GM21825 (cell line): ENCODE data around the gene MBD5.

Experiments
- ATAC-seq: cut with Tn5 transposase; IDR thresholded peaks from one replicate; pipeline ENCODE4 v1.9.1; 2021; ENCODE audit warnings: mild to moderate bottlenecking, moderate library complexity; ENCODE audit not compliant: unreplicated experiment

Gene MBD5

GRCh38 chr2:148022882-148023281, 2.0 kb downstream of the MBD5 start:
- no peak for ATAC-seq

- ATAC-seq, result peak; percentile 36
Measured at GRCh38 chr2:148023861-148024260, 3.0 kb downstream of the MBD5 start.

- ATAC-seq, result no peak
Measured at GRCh38 chr2:148026573-148026972, 5.7 kb downstream of the MBD5 start.

GRCh38 chr2:148027822-148028221, 6.9 kb downstream of the MBD5 start:
- no peak for ATAC-seq

- no peak for ATAC-seq
Measured at GRCh38 chr2:148028781-148029180, 7.9 kb downstream of the MBD5 start.

GRCh38 chr2:148031152-148031551, 10.3 kb downstream of the MBD5 start:
- ATAC-seq, result no peak

- no peak for ATAC-seq
Measured at GRCh38 chr2:148032215-148032614, 11.3 kb downstream of the MBD5 start.

GRCh38 chr2:148039783-148040182, 18.9 kb downstream of the MBD5 start:
- ATAC-seq, result no peak

GRCh38 chr2:148042219-148042618, 21.3 kb downstream of the MBD5 start:
- ATAC-seq, result peak; percentile 77

- no peak for ATAC-seq
Measured at GRCh38 chr2:148044322-148044721, 23.4 kb downstream of the MBD5 start.

GRCh38 chr2:148046802-148047201, 25.9 kb downstream of the MBD5 start:
- no peak for ATAC-seq

- peak; percentile 62 for ATAC-seq
Measured at GRCh38 chr2:148048475-148049221, 27.8 kb downstream of the MBD5 start.

- no peak for ATAC-seq
Measured at GRCh38 chr2:148049284-148049683, 28.4 kb downstream of the MBD5 start.

- ATAC-seq, result no peak
Measured at GRCh38 chr2:148052687-148053086, 31.8 kb downstream of the MBD5 start.

GRCh38 chr2:148058641-148059040, 37.8 kb downstream of the MBD5 start:
- ATAC-seq, result no peak

GRCh38 chr2:148063633-148064032, 42.7 kb downstream of the MBD5 start:
- no peak for ATAC-seq

GRCh38 chr2:148065936-148066335, 45.0 kb downstream of the MBD5 start:
- no peak for ATAC-seq

- no peak for ATAC-seq
Measured at GRCh38 chr2:148067801-148068200, 46.9 kb downstream of the MBD5 start.

GRCh38 chr2:148071351-148071750, 50.5 kb downstream of the MBD5 start:
- ATAC-seq, result no peak

- ATAC-seq, result no peak
Measured at GRCh38 chr2:148096012-148096411, 75.1 kb downstream of the MBD5 start.

- no peak for ATAC-seq
Measured at GRCh38 chr2:148102641-148103040, 81.8 kb downstream of the MBD5 start.

- no peak for ATAC-seq
Measured at GRCh38 chr2:148103946-148104345, 83.1 kb downstream of the MBD5 start.

- no peak for ATAC-seq
Measured at GRCh38 chr2:148106331-148106730, 85.4 kb downstream of the MBD5 start.
